Fibroblast of skin of right quadriceps (primary cell): ENCODE data around the gene ALPG.
"Not testable (repeated sequence)": the region's sequence is repeated elsewhere in the genome, so short reads cannot be mapped to it uniquely, and the experiment has no call there.

Source experiments
- DNase-seq: peaks from one replicate; pipeline ENCODE4 v3.0.0-alpha.2; 2013

ALPG gene

DNA sequence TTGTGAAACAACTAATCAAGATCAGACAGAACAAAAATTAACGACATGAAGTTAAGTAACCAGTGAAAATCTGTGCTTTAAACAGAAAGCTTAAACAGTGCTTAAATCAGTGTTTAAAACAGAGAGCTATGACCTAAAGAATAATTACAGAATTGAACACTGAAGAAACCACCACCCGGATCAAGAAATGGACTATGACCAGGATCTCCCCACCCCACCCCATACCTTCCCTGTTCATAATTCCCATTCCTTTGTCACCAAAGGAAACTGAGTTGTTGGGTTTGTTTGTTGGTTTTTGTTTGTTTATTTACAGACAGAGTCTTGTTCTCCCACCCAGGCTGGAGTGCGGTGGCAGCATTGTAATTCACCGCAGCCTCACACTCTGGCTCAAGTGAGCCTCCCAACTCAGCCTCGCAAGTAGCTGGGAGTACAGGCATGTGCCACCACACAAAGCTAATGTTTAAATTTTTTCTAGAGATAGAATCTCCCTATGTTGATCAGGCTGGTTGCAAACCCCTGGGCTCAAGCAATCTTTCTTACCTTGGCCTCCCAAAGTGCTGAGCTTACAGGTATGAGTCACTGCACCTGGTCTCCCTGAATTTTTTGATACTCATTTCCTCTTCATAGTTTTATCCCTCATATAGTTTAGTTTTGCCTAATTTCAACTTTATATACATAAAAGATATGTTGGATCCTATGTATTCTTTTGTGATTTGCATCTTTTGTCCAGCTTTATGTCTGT is 8.2 kb upstream of the ALPG start:
- DNase-seq, result no peak

DNA sequence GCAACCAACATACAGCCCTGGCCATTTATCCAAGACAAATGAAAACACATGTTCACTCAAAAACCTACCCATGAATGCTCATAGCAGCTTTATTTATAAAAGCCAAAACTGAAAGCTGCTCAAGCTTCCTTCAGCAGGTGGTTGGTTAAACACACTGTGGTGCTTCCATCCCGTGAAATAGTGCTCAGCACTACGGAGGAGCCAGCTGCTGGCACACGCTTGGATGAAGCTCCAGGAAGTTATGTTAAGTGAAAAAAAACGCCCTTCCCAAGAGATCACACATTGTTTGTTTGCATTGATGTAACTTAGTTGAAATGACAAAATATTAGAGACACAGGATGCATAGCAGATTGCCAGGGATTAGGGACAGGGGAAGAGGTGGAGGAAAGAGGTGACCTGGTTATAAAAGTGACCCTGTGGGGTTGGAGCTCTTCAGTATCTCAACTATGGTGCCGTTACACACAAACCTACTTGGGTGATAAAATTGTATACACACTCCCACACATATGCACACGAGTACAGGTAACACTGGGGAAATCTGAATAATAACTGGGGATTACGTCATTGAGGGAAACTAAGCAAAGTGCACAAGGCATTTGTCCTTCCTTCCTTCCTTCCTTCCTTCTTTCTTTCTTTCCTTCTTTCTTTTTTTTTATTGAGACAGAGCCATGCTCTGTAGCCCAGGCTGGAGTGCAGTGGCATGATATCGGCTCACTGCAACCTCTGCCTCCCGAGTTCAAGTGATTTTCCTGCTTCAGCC is 6.2 kb upstream of the ALPG start:
- no peak for DNase-seq

DNA sequence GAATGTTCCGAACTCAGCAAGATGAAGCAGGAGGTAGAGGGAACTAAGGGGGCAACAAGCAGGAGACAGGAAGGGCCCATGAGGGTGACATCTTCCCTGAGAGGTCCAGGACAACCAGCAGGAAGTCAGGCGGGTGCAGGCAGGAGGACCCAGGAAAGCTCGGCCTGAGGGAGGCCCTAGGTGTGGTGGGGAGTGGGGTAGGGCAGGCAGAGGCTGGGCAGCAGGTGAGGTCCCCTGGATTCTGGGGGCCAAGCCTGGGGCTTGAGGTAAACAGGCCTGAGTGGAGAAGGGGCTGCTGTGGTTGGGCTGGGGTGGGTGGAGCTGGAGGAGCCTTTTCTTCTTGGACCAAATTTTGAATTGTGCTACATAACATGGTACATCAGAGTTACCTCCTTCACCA is 4.1 kb upstream of the ALPG start:
- no peak for DNase-seq

DNA sequence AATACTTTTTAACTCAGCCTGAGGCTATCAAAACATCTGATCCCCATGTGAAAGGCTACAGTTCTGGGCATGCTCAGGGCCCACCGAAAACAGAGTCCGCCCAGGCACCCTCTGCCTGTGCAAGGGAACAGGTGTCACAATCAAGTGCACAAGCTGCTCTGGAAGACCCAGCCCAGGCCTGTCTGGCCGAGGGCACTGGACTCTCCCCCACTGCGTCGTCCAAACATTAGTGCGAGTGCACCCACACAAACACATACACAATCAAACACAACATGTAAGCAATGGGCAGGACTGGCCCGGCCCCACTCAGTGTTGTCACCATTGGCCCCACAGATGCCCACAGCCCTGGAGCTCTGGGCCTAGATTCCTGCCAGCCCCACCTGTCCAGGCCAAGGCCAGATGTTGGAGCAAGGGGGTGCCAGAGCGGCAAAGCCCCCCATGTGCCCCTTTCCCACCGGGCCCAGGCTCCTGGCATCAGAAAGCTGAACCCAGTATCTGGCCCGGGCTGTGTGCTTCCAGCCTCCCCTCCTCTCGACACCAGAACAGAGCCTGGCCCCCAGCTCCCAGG is 617 bp upstream of the ALPG start:
- no peak for DNase-seq

DNA sequence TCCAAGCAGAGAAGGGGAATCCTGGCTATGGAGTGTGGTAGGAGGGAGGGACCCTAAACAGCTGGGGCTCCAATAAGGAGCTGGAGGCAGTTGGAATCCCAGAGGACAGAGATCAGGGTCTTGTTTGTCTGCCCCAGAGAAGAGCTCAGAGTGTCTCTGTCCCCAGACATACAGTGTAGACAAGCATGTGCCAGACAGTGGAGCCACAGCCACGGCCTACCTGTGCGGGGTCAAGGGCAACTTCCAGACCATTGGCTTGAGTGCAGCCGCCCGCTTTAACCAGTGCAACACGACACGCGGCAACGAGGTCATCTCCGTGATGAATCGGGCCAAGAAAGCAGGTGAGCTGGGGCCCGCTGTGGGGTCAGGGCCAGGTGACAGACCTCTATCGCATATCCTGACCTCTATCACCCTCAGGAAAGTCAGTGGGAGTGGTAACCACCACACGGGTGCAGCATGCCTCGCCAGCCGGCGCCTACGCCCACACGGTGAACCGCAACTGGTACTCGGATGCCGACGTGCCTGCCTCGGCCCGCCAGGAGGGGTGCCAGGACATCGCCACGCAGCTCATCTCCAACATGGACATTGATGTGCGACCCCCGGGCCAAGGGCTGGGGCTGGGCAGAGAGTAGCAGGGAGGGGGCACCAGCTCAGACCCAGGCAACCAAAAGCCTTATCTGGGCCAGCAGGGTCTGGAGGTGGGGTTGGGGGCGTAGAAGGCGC is 945 bp downstream of the ALPG start:
- DNase-seq, result not testable (repeated sequence)

DNA sequence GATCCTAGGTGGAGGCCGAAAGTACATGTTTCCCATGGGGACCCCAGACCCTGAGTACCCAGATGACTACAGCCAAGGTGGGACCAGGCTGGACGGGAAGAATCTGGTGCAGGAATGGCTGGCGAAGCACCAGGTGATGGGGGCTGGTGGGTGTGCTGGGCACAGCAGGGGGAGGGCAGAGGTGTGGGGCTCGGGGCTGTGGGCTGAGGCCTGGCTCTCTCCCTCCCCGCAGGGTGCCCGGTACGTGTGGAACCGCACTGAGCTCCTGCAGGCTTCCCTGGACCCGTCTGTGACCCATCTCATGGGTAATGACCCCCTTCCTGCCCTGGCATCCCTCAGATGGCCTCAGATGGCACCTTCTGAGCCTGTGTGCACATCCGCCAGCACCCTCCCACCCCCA is 1.6 kb downstream of the ALPG start:
- DNase-seq, result not testable (repeated sequence)

DNA sequence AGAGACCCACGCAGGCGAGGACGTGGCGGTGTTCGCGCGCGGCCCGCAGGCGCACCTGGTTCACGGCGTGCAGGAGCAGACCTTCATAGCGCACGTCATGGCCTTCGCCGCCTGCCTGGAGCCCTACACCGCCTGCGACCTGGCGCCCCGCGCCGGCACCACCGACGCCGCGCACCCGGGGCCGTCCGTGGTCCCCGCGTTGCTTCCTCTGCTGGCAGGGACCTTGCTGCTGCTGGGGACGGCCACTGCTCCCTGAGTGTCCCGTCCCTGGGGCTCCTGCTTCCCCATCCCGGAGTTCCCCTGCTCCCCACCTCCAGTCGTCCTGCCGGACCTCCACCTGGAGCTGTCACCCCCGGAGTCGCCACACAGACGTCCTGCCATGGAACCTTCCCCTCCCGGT is 3.0 kb downstream of the ALPG start:
- DNase-seq, result not testable (repeated sequence)

DNA sequence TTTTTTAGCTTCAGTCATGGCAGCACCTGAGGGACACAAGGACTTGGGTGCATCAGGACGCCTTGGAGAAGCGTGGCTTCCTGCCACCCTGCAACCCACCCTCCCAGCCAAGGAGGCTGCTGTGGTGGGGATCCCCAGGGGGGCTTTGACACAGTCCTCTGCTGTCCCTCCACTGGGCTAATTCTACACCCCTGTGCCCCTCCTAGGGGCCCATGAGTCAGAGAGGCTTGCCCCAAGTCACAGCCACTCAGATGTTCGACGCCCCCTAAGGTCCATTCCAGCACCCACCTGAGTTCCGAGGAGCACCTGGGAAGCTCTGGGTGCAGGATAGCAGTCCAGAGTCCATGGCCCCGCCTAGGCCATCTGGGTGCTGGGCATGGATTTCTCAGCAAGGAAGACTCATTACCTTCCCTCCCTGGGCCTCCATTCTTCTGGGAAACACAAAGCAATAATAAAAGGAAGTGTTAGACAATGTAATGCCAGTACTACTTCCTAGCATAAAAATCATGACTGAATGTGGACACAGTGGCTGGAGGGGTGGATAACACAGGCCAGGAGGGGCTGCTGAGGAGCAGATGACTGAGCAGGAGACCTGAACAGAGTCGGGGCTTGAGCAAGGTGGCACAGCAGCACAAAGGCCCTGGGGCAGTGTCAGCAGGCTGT is 3.7 kb downstream of the ALPG start:
- DNase-seq, result no peak

DNA sequence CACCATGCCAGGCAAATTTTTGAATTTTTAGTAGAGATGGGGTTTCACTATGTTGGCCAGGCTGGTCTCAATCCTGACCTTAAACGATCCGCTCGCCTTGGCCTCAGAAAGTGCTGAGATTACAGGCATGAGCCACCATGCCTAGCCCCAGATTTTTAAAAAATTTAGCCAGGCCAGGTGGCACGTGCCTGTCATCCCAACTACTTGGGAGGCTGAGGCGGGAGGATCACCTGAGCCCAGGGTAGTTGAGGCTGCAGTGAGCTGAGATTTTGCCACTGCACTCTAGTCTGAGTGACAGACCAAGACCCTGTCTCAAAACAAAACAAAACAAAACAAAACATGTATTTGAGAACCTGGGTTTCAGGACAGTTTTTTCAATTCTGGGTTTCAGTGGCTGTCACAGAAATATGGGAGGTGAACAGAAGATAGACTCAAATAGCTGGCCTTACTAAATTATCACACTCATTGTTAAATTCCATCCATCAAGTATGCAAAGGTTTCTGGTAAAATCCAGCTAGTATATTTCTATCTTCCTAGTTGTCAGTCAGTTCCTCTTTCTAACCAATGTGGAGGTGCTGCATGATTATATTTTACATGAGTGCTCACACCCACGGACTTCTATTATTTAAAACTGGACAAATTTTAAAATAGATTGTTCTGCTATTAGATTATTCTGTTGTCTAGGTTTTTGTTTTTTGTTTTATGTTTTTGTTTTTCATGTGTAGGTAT is 5.4 kb downstream of the ALPG start:
- DNase-seq, result no peak

DNA sequence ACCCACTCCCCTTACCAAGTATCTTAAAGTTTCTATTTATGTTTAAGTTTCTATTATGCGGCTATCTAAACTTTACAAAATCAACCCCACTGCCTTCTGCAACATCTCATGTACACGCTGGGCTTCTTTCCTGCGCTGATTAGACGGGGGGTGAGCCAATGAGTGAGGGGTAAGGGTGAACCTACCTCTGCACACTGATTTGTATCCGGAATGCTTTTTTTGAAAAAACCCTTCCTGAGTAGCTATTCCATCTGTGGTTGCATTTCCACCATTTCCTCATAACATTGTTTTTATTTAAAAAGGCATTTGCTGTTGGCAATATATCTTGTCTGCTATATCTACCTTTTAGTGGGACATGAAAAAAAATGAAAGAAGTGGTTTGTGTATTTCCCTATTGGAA is 6.3 kb downstream of the ALPG start:
- no peak for DNase-seq

DNA sequence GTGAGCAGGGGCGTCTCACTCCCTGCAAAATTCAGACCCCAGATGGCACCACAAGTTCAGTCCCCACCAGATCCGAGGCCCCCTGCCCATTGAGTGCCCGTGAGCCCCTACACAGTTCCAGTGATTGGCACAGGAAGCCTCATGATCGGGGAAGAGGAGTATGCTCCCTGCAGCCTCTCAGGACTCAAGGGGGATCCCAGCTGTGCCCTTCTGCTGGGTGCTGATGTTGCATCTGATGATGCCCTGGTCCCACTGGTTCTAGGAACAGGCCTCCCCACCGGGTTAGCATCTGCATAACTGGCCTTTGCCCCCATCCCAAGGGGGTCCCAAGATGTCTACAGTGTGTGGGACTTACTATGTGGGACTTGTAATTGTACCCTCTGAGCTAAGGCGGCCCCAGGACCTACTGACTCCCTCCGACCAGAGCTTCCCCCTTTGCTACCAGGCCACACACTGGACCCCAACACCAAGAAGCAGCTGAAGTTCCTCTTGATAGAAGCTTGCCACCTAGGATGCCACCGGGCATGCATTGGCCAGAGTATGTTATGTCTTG is 8.6 kb downstream of the ALPG start:
- no peak for DNase-seq

DNA sequence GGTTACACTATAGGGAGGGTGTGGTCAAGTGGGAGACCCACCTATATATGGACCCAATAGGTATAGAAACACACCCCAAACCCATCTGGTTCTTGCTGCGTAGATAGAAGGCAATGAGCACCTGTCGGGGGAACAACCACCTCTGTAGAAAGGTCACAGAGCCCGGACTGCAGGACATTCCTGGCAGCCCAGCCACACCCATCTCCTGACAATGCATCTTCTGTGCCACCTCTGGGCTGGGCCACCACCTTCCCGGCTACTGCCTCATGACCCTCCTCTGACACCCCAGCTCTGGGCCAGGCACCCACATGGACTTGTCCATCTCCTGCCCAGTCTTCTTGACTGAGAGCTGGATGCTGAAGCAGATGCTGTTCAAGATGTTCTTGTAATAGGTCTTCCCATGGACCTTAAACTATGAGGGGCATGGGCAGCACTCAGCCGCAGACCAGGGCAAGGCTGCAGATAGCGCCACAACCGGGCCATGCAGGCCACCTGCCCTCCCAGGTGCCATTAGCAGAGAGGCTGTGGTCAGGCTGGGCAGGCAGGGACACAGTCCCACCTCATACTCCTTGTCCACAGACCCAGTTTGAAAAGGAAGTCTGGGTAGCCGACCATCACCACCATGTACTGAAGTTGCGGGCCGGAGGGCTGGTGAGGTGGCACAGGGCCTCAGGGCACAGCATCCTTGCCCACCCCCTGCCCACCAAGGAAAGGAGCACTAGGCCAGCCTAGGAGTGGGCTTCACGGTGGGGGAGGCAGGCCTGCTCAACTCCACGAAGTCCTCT is 9.3 kb downstream of the ALPG start:
- DNase-seq, result no peak

DNA sequence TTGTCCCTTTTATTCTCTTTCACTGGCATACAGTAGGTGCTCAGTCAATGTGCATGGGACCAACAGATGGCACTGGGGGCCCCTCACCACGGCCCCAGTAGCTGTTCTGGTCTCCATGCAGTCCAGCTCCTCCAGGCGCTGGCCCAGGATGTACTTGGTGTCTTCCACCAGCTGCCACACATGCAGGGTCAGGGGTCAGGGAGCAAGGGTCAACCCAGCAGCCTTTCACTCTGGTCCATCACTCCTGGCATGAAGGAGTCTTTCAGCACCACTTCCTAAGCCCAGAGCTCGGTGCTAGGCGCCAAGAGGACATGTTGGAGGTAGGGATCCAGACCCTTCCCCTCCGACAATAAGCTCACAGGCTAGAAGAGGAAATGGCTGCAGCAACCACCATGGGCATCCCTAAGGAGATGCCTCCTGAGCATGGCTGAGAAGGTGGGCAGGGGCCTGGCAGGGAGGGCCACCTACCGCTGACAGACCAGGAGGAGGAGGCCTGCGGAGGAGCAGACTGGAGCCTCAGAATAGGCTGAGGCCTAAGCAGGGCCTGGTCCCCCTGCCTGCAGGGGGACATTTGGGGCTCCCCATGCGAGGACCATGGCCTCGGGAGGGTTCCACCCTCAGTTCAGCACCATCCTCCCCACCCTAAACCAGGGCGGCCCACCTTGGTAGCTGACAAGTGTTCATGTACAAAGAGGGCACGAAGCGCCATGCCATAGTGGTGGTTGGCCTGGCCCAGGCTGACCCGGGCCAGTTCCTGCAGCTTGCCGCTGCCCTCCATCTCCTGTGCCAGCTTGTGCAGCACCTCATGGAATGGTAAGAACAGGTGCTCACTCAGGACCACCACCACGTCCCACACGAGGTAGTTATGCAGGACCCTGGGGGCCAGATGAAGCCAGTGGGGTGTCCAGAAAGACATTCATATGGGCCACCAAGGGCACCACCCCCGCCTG is 10.2 kb downstream of the ALPG start:
- no peak for DNase-seq

DNA sequence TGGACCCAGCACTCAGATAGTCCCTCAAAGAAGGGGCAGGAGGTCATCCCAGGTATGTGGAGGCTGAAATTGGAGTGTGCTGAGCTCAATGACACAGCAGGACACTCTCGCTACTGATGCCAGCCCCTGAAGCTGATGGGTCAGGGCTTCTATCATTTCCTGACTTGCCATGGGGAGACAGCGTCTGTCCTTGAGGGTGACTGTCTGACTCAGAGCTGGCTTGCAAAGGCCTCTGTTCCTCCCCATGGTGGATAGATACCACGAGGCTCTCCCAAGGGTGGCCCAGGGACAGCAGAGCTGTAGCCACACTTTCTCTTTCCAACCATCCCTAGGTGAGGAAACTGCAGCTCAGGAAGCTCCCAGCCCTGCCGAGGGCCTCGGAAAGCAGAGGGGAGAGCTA is 10.8 kb downstream of the ALPG start:
- DNase-seq, result no peak

DNA sequence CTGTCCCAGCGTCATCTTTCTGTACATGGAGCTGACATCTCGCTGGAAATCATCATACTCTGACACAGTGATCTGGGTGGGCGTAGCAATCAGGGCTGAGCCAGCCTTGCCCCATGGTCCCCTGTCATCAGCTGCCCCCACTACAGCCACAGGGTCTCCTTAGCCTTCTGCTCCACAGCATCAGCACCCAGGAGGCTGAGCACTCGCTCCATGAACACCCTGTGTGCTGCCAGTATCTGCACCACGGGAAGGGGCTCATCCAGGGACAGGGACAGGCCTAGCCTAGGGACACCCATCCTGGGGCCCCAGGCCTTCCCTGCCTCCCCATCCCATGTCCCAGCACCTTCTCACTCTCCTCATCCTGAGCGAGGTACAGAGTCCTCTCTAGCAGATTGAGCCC is 11.4 kb downstream of the ALPG start:
- no peak for DNase-seq

DNA sequence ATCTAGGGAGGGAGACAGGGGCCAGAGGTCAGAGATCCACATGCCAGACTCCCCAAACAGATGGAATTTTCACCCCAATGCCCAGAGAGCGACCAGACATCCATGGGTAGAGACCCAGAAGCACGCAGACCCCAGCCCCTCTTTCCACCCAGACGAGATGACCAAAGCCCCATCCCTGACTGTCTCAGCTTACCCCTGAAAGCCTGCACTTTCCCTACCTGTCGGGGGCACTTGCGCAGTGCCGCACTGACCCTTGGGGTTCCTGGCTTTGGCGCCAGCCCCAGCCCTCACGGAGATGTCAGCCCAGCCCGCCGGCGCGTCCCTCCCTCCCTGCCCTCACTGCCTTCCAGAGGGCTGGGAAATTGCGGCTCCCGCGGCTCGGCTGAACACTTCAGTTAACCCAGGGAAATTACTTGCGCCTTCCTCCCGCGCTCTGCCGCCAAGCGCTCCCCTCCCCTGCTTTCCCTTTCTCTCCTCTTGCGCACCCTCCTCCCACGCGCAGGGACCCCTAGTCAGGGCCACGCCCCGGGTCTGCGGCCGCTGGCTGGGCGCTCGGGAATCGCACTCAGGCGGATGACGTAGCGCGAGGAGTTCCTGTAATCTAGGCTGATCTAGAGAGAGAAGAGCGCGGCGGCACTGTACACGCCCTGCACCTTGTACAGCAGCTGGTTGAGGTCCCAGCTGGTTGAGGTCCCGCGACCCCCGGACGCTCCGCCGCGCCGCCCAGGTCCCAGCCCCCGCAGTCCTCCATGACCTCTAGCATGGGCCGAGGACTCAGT is 12.0 kb downstream of the ALPG start:
- DNase-seq, result no peak

DNA sequence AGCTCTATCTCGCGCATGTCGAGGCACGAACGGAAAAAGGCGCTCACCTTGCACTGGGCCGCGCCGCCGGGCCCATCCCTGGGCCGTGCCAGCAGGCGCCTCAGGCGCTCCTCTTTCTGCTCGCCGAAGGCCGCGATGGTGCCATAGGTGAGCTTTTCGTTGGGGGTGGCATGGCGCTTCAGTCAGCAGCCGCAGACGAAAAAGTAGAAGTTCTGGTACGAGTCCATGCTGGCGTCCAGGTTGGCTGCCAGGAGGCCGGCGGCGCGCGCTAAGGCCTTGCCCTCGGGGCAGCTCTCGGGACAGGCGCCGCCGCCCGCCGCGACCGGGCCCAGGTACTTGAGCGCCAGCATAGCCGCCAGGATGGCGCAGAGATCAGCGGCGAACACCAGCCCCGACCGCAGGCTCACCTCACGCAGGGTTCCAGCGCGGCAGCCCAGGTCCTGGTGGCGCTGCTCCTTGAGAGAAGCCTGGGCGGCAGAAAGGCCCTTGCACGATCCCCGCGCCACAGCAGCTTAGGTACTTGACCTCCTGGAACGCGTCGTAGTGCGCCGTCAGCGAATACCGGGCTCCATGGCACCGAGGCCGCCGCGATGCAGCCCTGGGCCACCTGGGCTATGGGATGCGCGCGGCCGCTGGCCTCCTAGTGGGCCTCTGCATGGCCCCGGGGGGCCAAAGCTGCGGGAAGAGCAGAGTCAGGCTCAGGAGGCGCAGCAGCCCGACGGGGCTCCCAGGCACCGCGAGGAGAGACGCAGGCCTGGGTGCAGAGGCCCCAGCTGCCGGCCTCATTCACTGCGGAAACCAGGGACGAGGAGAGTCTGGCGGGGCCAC is 12.8 kb downstream of the ALPG start:
- no peak for DNase-seq

DNA sequence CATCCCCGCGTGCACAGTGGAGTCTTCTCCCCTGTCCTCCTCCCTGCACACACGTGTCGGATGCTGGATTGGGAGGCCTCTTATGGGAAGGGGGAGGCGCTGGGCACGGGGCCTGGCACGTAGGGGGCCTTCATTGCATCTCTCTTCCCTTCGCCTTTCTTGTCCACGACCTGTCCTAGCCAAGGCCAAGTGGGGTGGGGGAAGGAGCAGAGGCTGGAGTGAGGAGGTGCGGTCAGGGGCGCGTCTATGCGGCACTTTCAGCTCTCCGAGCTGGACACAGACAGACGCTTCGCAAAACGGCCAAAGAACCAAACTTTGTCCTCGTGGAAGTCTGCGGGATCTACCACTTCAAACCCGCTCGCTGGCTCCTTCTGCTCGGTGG is 13.4 kb downstream of the ALPG start:
- no peak for DNase-seq
